NOMO-1 treated with DMSO at 0.1 percent for 48 hours (cell line): ENCODE measurements around the gene SYDE1.
A peak's percentile ranks its signal among the peaks of the same experiment; 100 is the strongest.

Experiments used
- DNase-seq: peaks from one replicate; lab custom pipeline; 2025; ENCODE audit not compliant: unreplicated experiment; lab: John Stamatoyannopoulos, UW

SYDE1 gene

DNA sequence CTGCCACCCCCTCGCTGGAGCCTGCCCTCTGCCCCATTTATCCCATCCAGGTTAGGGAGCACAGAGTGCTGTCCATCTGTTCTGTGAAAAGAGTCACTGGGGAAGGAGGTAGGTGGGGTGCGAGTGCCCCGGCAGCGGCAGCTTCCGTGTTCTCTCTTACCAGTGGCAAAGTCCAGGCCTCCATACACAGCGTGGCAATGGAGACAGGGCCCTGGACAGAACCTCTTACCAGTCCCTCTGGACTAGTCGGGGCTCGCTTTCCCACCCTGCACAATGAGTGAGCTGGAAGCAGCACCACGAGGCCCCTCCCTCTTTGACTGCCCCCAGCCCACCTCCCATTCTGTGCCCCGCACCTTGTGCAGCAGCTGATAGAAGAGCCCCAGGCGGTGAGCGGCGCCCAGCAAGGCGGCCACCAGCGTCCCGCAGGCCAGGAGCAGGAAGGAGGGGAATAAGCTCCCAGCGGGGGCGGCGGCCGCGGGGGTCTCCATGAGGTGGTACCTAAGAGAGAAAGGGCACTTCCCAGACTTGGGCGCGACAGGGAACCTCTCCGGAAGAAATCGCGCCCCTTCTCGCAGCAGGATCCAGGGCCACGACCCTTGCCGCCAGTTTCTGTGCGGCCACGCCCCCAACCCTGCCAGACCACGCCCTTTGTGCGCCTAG lies 17.5 kb downstream of the SYDE1 start:
- DNase-seq, result peak; percentile 17

GRCh38 chr19:15125232-15126067 lies 18.2 kb downstream of the SYDE1 start:
- DNase-seq, result peak; percentile 98

GRCh38 chr19:15126131-15126910 lies 19.1 kb downstream of the SYDE1 start:
- DNase-seq, result no peak

DNA sequence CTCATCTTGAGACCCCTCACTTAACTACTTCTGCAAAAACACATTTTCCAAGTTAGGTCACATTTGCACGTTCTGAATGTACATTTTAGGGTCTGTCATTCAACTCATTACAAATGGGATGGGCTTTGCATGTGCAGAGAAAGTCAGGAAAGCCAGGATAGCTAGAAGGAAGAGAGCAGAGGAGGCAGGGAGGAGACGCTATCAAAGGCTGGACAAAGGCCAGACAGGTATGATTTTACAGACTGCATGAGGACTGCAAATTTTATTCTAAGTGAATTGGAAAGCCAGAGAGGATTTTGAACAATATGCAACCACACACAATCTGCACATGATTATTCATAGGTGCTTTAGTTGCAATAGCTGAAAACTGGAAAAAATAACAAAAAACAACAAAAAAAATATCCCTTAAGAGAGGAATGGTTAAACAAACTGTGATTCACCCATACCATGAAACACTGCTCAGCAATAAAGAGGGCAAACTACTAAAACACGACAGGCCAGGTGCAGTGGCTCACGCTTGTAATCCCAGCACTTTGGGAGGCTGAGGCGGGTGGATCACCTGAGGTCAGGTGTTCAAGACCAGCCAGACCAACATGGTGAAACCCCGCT lies 21.1 kb downstream of the SYDE1 start:
- no peak for DNase-seq

GRCh38 chr19:15129856-15130585 lies 22.8 kb downstream of the SYDE1 start:
- DNase-seq, result no peak

DNA sequence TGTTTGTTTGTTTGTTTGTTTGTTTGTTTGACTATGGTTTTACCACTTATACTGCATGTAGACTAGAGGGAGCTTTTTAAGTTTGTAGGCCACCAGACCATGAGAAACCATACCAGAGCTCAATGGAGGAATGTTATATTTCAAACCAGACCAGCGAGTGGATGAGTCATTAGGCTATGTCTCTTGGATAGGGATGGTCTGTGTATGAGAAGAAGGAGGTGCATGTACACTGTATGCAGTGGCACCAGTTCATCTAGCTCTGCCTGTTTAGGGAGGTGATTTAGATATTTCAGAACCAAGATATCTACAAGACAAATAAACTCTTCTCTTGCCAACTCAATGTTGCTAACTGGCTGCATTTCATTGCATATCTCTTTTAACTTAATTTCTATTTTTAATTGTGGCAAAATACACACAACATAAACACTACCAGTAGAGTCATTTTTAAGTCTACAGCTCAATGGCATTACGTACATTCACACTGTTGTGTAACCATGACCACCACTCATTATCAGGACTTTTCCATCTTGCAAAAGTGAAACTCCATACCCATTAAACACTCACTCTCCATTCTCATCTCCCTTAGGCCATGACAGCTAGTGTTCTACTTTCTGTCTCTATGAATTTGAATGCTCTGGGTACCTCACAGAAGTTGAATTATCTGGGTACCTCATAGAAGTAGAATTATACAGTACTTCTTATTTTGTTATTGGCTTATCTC lies 29.2 kb downstream of the SYDE1 start:
- no peak for DNase-seq

- no peak for DNase-seq
Measured at GRCh38 chr19:15137777-15138176, 30.6 kb downstream of the SYDE1 start.

DNA sequence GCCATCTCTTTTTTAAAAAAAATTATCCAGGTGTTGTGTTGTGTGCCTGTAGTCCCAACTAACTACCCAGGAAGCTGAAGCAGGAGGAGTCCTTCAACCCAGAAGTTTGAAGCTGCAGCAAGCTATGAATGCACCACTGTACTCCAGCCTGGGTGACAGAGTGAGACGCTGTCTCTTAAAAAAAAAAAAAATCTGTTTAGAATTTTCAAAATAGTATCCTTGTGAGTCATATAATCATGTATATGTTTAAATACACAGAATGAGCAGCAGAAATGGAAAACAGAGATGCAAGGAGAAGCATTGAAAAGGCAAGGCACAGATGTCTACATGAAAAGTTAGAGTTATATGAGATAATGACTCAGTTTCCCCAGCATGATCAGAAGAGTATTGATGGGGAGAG lies 31.2 kb downstream of the SYDE1 start:
- DNase-seq, result no peak

DNA sequence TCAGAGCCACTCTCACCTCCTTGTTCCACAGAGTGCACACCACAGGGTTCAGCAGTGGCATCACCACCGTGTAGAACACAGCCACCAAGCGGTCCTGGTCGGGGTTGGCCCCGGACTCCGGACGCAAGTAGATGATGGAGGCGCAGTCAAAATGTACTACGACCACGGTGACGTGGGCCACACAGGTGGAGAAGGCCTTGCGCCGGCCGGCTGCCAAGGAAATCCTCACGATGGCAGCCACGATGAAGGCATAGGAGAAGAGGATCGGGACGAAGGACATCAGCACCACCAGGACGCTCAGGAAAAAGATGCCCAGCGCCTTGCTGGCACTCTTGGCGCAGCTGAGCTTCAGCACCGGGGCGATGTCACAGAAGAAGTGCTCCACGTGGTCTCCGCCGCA lies 33.9 kb downstream of the SYDE1 start:
- DNase-seq, result no peak

DNA sequence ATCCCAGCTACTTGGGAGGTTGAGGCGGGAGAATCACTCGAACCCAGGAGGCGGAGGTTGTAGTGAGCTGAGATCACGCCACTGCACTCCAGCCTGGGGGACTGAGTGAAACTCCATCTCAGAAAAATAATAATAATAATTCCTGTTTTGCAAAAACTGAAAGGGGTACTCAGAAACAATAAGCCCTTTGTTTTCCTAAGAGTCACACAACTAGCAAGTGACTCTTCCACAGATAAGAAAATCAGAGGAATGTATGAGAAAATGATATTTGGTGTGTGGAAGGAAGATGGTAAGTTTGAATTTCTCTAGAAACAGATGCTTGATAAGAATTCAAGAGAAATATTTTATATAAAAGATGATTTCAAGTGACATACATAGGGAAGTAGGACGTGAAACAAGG lies 35.1 kb downstream of the SYDE1 start:
- DNase-seq, result no peak

DNA sequence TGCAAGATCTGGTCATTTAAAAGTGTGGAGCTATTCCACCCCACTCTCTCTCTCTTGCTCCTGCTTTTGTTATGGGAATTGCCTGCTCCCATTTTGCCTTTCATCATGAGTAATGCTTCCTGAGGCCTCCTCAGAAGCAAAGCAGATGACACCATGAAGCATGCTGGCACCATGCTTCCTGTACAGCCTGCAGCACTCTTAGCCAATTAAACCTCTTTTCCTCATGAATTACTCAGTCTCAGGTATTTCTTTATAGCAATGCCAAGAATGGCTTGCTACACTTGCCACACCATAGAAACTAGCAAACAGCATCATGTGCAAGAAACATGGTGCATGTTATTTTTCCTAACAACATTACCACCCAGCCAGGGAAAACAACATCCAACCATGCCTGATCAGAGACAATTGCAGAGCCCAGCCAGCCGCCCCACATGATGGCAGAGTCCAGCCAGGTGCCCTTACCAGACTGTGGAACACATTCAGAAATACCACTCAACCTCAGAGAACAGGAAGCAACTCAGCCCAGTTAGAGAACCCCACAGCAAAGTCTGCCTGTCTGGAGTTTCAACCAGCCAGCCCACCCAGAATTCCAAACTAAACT lies 36.9 kb downstream of the SYDE1 start:
- DNase-seq, result no peak

GRCh38 chr19:15147090-15147489 lies 39.9 kb downstream of the SYDE1 start:
- DNase-seq, result no peak

GRCh38 chr19:15149737-15150136 lies 42.5 kb downstream of the SYDE1 start:
- peak; percentile 57 for DNase-seq

DNA sequence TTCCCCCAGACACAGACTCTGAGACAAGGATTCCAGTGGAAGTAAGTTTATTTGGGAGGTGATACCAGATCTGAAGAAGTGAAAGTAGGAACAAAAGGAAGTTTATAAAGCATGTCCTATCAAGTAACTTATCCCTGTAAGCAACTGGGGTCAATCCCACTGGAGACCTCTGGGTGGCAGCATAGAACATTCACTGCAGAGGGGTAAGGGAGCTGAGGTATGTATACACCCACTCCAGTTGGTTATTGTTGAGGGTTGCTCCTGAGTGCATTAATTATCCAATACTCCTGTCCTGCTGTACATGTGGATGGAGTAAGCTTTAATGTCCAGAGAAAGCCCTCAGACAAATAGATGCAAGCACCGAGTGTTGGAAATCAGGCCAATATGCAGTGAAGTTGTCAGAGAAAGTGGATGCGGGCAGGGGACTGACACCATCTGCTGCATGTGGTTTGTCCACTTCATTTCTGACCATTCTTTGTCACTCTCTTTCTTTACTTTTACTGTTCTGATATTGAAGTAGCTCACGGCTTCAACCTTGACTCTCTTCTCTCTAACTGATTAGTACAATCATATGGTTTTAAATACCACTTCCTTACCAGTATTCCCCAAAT lies 46.9 kb downstream of the SYDE1 start:
- DNase-seq, result peak; percentile 27

DNA sequence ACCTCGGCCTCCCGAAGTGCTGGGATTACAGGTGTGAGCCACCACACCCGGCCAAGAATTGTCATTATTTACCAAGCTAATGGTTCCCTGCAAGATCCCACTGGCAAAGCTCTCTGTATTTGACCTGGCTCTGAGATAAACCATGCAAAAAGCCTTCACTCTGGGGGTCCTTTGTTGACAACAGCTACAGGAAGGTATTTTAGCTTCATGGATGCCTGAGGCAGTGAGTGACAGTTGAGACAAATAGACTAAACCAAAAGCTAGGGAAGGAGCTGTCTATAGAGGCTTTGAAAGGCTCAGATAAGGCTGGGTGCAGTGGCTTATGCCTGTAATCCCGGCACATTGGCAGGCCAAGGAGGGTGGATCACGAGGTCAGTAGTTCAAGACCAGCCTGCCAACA lies 48.1 kb downstream of the SYDE1 start:
- no peak for DNase-seq

GRCh38 chr19:15156391-15156790 lies 49.2 kb downstream of the SYDE1 start:
- no peak for DNase-seq

DNA sequence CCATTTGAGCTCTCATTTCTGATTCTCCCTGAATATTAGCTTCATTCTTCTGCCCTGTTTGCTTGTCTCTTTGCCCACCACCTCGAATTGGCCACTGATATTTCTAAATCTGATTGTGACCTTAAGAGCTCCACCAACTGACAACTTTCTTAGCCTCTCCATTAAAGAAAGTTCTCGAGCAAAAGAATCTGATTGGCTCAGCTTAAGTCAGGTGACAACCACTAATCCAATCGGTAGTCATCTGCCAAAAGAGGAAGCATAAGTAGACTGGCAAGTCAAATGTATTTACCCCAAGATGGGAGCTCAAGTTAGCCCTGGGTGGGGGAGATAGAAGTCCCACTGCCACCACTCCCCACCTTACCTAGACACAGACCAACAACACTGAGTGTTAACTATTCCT lies 52.0 kb downstream of the SYDE1 start:
- DNase-seq, result no peak

DNA sequence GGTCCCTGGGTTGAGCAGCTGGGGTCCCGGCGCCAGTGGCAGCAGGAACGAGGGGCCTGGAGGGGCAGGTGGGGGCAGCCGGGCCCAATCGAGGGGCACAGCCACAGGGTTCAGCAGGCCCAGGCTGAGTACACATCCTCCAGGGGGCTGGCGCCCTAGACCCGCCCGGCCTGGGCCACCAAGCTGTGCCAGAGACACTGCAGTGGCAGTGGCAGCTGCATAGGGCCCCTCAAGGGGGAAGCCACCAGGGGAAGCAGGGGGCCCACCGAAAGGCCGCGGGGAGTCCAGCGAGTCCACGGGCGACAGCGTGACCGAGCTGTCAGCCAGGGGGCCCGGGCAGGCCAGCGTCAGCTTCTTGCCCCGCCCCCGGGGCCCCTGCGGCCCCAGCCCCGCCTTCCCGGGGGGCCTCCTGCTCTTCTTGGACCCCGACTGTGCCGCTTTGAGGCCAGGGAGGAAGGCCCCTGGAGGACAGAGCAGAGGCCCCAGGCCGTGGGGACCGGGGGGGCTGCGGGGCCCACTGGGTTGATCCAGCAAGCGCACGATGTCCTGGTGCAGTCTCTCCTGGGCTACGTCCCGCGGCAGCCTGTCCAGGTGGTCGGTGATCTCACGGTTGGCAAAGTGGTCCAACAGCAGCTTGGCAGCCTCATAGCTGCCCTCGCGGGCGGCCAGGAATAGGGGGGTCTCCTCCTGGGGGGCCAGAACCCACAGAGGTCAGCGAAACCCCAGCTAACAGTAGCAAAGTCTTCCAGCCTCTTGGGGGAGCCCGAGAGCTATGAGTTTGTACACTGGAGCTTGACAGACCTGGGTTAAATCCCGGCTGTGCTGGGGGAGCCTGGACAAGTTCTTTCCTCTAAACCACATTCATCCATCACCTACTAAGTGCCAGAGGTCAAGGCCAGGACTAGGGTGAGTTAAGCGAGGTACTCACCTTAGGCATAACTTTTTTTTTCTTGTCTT lies 54.1 kb downstream of the SYDE1 start:
- no peak for DNase-seq
